Thoracic aorta (tissue), 2 donors: ENCODE measurements around the gene CTTN. TPM values are rescaled to one million over a fixed set of nuclear protein-coding genes. Genes with fewer than 3 reads are reported as not detected.

Source experiments
- ATAC-seq: fragments of 150-250 bp; one replicate; pipeline ENCODE4 v1.8.0; 2017; ENCODE audit warnings: low read depth; ENCODE audit not compliant: insufficient number of reproducible peaks, low FRiP score
- DNase-seq: peaks from one replicate; pipeline ENCODE4 v3.0.0-alpha.2; 2020; ENCODE audit warnings: low spot score
- H3K27ac ChIP-seq, 2 donors: fragments of 200-600 bp; sonication (generic); 1 replicate in 1 of 2; 2 replicates in 1 of 2; pipeline ENCODE4 v1.5.1; 2016; ENCODE audit warnings: mild to moderate bottlenecking in 2 of 2, moderate library complexity in 2 of 2
- H3K27me3 ChIP-seq: fragments of 200-600 bp; sonication (generic); replicated peaks from 2 replicates; pipeline ENCODE4 v1.6.0; 2016; ENCODE audit warnings: mild to moderate bottlenecking; ENCODE audit not compliant: insufficient read depth
- H3K36me3 ChIP-seq: fragments of 200-600 bp; sonication (generic); one replicate; pipeline ENCODE4 v1.5.1; 2016
- H3K4me1 ChIP-seq, 2 donors: fragments of 200-600 bp; sonication (generic); 1 replicate in 1 of 2; 2 replicates in 1 of 2; pipeline versions ENCODE4 v1.5.1 to v1.6.0; 2016; ENCODE audit warnings: low read depth in 2 of 2, mild to moderate bottlenecking in 1 of 2; ENCODE audit not compliant: control insufficient read depth in 1 of 2
- H3K4me3 ChIP-seq: fragments of 200-600 bp; sonication (generic); 2 replicates; pipeline ENCODE4 v1.5.1; 2016; ENCODE audit warnings: mild to moderate bottlenecking
- H3K9me3 ChIP-seq: fragments of 200-600 bp; sonication (generic); 2 replicates; pipeline ENCODE4 v1.5.1; 2016
- CTCF ChIP-seq: fragments of 200-600 bp; sonication (generic); IDR thresholded peaks from one replicate; pipeline ENCODE4 v1.5.1; 2019; ENCODE audit warnings: antibody characterized with exemption
- total RNA-seq, 2 donors: library from RNA; depleted of rRNA; stranded (reverse); fragments of >200 nt; gene quantifications; one replicate each; pipeline versions ENCODE4 v1.1.0 to v1.2.3, GENCODE V29; 2016

The CTTN gene
- total RNA-seq, 2 donors from 2014 or later = 415 to 578 TPM

GRCh38 chr11:70423523-70424505, 25.5 kb downstream of the CTTN start:
- Histone ChIP-seq H3K9me3 (no peaks in the 10 kb centered on the region), H3K4me1 (peaks cover 0 to 8% of the 10 kb centered on the region in 2 donors), H3K27ac (no peak overlapping the region), H3K36me3 (peaks cover 63% of the 10 kb centered on the region), H3K4me3 (no peak overlapping the region), H3K27me3 (no peaks in the 10 kb centered on the region)
- ATAC-seq (no peak), DNase-seq (no peak)
- TF ChIP-seq CTCF = no peak

GRCh38 chr11:70424765-70425344, 26.5 kb downstream of the CTTN start:
- ATAC-seq = no peak

GRCh38 chr11:70427436-70427835, 29.1 kb downstream of the CTTN start:
- no peak for ATAC-seq
- TF ChIP-seq CTCF = no peak
- Histone ChIP-seq H3K27ac (no peak overlapping the region), H3K4me1 (peaks cover 0 to 8% of the 10 kb centered on the region in 2 donors), H3K27me3 (no peaks in the 10 kb centered on the region), H3K9me3 (no peaks in the 10 kb centered on the region), H3K4me3 (no peak overlapping the region), H3K36me3 (peaks cover 66% of the 10 kb centered on the region)
- no peak for DNase-seq

More at GRCh38 chr11:70424765-70425344, 26.5 kb downstream of the CTTN start:
- TF ChIP-seq CTCF = no peak
- no peak for DNase-seq
- H3K36me3 ChIP-seq = peaks cover 65% of the 10 kb centered on the region
- H3K9me3 ChIP-seq = no peaks in the 10 kb centered on the region
- no peak overlapping the region for H3K4me3 ChIP-seq
- H3K27ac ChIP-seq = no peak overlapping the region
- H3K27me3 ChIP-seq = no peaks in the 10 kb centered on the region
- peaks cover 0 to 8% of the 10 kb centered on the region in 2 donors for H3K4me1 ChIP-seq

GRCh38 chr11:70428701-70429427, 30.5 kb downstream of the CTTN start:
- Histone ChIP-seq H3K36me3 (peaks cover 66% of the 10 kb centered on the region), H3K27me3 (no peaks in the 10 kb centered on the region), H3K9me3 (no peaks in the 10 kb centered on the region), H3K4me1 (peaks cover 0 to 8% of the 10 kb centered on the region in 2 donors), H3K27ac (no peak overlapping the region), H3K4me3 (no peak overlapping the region)
- no peak for TF ChIP-seq CTCF
- ATAC-seq = no peak
- DNase-seq = no peak

GRCh38 chr11:70429428-70429705, 31.0 kb downstream of the CTTN start:
- Histone ChIP-seq H3K27ac (no peak overlapping the region), H3K36me3 (peaks cover 71% of the 10 kb centered on the region), H3K27me3 (no peaks in the 10 kb centered on the region), H3K4me3 (no peak overlapping the region), H3K9me3 (no peaks in the 10 kb centered on the region), H3K4me1 (peaks cover 0 to 8% of the 10 kb centered on the region in 2 donors)
- DNase-seq (no peak), ATAC-seq (no peak)
- TF ChIP-seq CTCF = no peak
